Measurements from ENCODE around the gene RBM19. TPM values are rescaled to one million over a fixed set of nuclear protein-coding genes. Genes with fewer than 3 reads are reported as not detected.

The RBM19 gene
- total RNA-seq, 4 donors from 2014 or later, result 19.3 to 45.5 (median 31.5) TPM

DNA sequence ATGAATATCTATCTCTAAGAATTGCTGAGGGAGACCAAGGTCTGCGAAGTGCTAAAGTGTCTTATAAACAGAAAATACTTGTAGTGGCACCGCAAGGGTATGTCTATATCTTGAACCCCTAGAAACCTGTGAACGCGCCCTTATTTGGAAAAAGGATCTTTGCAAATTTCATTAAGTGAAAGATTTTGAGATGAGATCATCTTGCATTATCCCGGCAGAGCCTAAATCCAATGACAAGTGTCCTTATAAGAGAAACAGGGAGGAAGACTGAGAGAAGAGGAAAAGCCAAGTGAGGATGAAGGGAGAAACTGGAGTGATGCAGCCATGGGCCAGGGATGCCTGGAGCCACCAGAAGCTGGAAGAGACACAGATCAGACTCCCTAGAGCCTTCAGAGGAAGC, 27.7 kb downstream of the RBM19 start:
- Histone ChIP-seq H3K27ac (no peak overlapping the region), H3K4me3 (no peak overlapping the region), H3K36me3 (no peaks in the 10 kb centered on the region), H3K27me3 (no peaks in the 10 kb centered on the region), H3K9me3 (no peaks in the 10 kb centered on the region), H3K4me1 (no peaks in the 10 kb centered on the region)
- DNase-seq, result no peak
- TF ChIP-seq, protein P1, sequence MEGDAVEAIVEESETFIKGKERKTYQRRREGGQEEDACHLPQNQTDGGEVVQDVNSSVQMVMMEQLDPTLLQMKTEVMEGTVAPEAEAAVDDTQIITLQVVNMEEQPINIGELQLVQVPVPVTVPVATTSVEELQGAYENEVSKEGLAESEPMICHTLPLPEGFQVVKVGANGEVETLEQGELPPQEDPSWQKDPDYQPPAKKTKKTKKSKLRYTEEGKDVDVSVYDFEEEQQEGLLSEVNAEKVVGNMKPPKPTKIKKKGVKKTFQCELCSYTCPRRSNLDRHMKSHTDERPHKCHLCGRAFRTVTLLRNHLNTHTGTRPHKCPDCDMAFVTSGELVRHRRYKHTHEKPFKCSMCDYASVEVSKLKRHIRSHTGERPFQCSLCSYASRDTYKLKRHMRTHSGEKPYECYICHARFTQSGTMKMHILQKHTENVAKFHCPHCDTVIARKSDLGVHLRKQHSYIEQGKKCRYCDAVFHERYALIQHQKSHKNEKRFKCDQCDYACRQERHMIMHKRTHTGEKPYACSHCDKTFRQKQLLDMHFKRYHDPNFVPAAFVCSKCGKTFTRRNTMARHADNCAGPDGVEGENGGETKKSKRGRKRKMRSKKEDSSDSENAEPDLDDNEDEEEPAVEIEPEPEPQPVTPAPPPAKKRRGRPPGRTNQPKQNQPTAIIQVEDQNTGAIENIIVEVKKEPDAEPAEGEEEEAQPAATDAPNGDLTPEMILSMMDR (IDR thresholded peaks at IDR 0.05), result no peak
- TF ChIP-seq POLR2A (IDR thresholded peaks at IDR 0.05), result no peak
- intact Hi-C loops (cut with DNase I; ENCODE audit: low total_unique reads), result no loop called here

DNA sequence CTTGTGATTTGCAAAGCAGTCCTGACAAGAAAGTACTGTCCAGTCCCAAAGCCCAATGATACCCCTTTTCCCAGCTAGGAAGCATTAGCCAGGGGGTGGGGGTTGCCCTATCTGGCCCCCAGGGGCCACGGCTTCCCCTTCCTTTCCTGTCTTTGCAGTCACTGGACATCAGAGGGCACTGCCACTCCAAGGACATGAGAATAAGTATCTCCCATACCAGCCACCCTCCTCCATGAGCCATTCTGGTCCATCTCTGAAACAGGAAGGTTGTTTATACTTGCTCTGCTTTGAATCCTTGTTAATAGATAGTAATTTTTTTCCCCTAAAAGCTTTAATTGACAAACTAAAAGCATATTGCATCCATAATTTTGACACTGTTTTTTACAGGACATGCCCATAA, 29.7 kb downstream of the RBM19 start:
- no peaks in the 10 kb centered on the region for H3K27me3 ChIP-seq
- H3K27ac ChIP-seq, result no peak overlapping the region
- H3K4me3 ChIP-seq, result no peak overlapping the region
- no peaks in the 10 kb centered on the region for H3K9me3 ChIP-seq
- no peak for DNase-seq
- no peaks in the 10 kb centered on the region for H3K36me3 ChIP-seq
- no peak for TF ChIP-seq POLR2A (IDR thresholded peaks at IDR 0.05)
- TF ChIP-seq, protein P1 (IDR thresholded peaks at IDR 0.05), result no peak
- intact Hi-C loops (cut with DNase I; ENCODE audit: low total_unique reads), result no loop called here
- peaks cover 0 to 8% of the 10 kb centered on the region in 2 donors for H3K4me1 ChIP-seq

DNA sequence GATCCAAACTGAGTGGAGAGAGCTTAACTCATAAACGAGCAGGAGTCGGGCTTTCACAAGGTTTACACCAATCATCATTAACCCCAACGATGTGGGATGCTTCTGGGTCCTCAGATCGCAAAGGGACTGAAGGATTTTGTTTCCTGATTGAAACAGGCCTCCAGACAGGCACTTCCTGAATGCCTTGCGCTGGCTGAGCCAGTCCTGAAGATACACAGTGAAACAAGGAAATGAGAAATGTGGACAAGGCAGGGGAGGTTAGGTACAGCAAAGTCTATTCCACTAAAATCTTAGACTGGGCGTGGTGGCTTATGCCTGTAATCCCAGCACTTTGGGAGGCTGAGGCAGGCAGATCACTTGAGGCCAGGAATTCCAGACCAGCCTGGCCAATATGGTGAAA, 30.7 kb downstream of the RBM19 start:
- no peaks in the 10 kb centered on the region for H3K9me3 ChIP-seq
- H3K4me3 ChIP-seq, result no peak overlapping the region
- DNase-seq, result no peak
- H3K27ac ChIP-seq, result no peak overlapping the region
- no peaks in the 10 kb centered on the region for H3K36me3 ChIP-seq
- H3K4me1 ChIP-seq, result peaks cover 0 to 8% of the 10 kb centered on the region in 2 donors
- no peaks in the 10 kb centered on the region for H3K27me3 ChIP-seq
- intact Hi-C loops (cut with DNase I; ENCODE audit: low total_unique reads), result no loop called here
- TF ChIP-seq, protein P1 (IDR thresholded peaks at IDR 0.05), result no peak
- no peak for TF ChIP-seq POLR2A (IDR thresholded peaks at IDR 0.05)

- H3K4me3 ChIP-seq, result no peak overlapping the region
- intact Hi-C loops (cut with DNase I; ENCODE audit: low total_unique reads), result no loop called here
Measured at GRCh38 chr12:113934946-113935345, 31.2 kb downstream of the RBM19 start.

GRCh38 chr12:113934060-113934814, 31.9 kb downstream of the RBM19 start:
- Histone ChIP-seq H3K27me3 (no peaks in the 10 kb centered on the region), H3K4me1 (peaks cover 0 to 8% of the 10 kb centered on the region in 2 donors), H3K36me3 (no peaks in the 10 kb centered on the region), H3K4me3 (no peak overlapping the region), H3K9me3 (no peaks in the 10 kb centered on the region), H3K27ac (peak overlapping the region; percentile 72 to 77)
- TF ChIP-seq POLR2A (IDR thresholded peaks at IDR 0.05), result no peak
- TF ChIP-seq, protein P1 (IDR thresholded peaks at IDR 0.05), result no peak
- intact Hi-C loops (cut with DNase I; ENCODE audit: low total_unique reads), result no loop called here
- DNase-seq, result no peak

More at GRCh38 chr12:113934946-113935345, 31.2 kb downstream of the RBM19 start:
- H3K36me3 ChIP-seq, result no peaks in the 10 kb centered on the region
- no peak for DNase-seq
- no peaks in the 10 kb centered on the region for H3K9me3 ChIP-seq
- peaks cover 0 to 8% of the 10 kb centered on the region in 2 donors for H3K4me1 ChIP-seq
- no peaks in the 10 kb centered on the region for H3K27me3 ChIP-seq
- no peak overlapping the region for H3K27ac ChIP-seq
- TF ChIP-seq, protein P1 (IDR thresholded peaks at IDR 0.05), result no peak
- no peak for TF ChIP-seq POLR2A (IDR thresholded peaks at IDR 0.05)

All from uterus (tissue), 4 donors.